SH-SY5Y (cell line): ENCODE results near the gene PLEKHA6.

ENCODE experiments used
- GATA2 ChIP-seq: IDR thresholded peaks from 2 replicates; pipeline ENCODE4 v1.6.1; 2011; ENCODE audit warnings: mild to moderate bottlenecking, low read depth, low read length
- GATA3 ChIP-seq: IDR thresholded peaks from 2 replicates; pipeline ENCODE4 v1.6.1; 2011; ENCODE audit warnings: low read depth, mild to moderate bottlenecking, low read length, moderate library complexity

DNA sequence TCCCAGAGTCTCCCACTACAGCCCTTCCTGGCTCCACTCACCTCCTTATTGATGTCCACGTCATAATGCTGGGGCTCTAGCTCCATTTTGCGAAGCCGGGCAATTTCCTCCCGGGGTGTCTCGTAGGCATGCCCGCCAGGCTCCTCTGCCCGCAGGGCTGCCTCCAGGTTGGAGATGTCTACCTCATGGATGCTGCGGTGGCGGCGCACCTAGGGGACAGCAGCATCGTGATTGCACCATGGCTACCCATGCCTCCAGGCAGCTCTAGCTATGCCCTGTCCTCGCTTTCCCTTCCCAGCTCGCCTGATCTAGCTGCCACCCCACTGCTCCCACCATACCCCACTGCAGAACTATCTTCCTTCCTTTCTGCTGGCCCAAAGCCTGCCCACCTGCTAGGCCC lies 130.8 kb downstream of the PLEKHA6 start:
- TF ChIP-seq GATA3: no peak
- no peak for TF ChIP-seq GATA2
